IMR-90 (cell line): ENCODE results near the gene TPGS2. TPM values are rescaled to one million over a fixed set of nuclear protein-coding genes. Genes with fewer than 3 reads are reported as not detected.

Experiments used
- ATAC-seq: fragments of 200-7000 bp; cut with Tn5 transposase; 2 replicates; pipeline ENCODE4 v1.9.1; 2020; ENCODE audit warnings: low read depth, mild to moderate bottlenecking, moderate library complexity
- BruUV-seq: library from RNA; stranded (reverse); fragments of 400-500 nt; replicated peaks from 2 replicates; lab custom pipeline; 2021; lab: Mats Ljungman, UMichigan
- CTCF ChIA-PET: fragments of 300-600 bp; formaldehyde crosslinking; extraction: SDS; loops from one replicate; lab custom pipeline; 2021; ENCODE audit warnings: antibody characterized with exemption; lab: Yijun Ruan, JAX
- POLR2A ChIA-PET: fragments of 300-600 bp; sonication (Branson Sonifier 250); formaldehyde crosslinking; loops from one replicate; lab custom pipeline; 2022; ENCODE audit warnings: antibody characterized with exemption; ENCODE audit not compliant: unreplicated experiment; lab: Charles Lee
- DNase-seq: peaks from one replicate; pipeline ENCODE4 v3.0.0; 2013
- H2AFZ ChIP-seq: replicated peaks from 2 replicates; pipeline ENCODE3; 2013; ENCODE audit warnings: low read length, mild to moderate bottlenecking; ENCODE audit not compliant: poor library complexity
- H2AK5ac ChIP-seq: 2 replicates; pipeline ENCODE4 v1.6.1; 2013; ENCODE audit warnings: low read depth, low read length, inconsistent platforms
- H2AK9ac ChIP-seq: replicated peaks from 2 replicates; pipeline ENCODE3; 2013; ENCODE audit warnings: mild to moderate bottlenecking, low read depth, low read length, moderate library complexity; ENCODE audit not compliant: poor library complexity
- H2BK120ac ChIP-seq: 2 replicates; pipeline ENCODE4 v1.6.1; 2013; ENCODE audit warnings: low read depth, low read length, inconsistent platforms
- H2BK15ac ChIP-seq: 3 replicates; pipeline ENCODE4 v1.6.1; 2013; ENCODE audit warnings: low read depth, low read length, inconsistent platforms
- H2BK20ac ChIP-seq: 2 replicates; pipeline ENCODE4 v1.6.1; 2013; ENCODE audit warnings: low read depth, mild to moderate bottlenecking, inconsistent platforms, low read length, moderate library complexity
- H2BK5ac ChIP-seq: 2 replicates; pipeline ENCODE4 v1.6.1; 2013; ENCODE audit warnings: mild to moderate bottlenecking, low read depth, low read length, inconsistent platforms; ENCODE audit not compliant: poor library complexity, severe bottlenecking
- H3K14ac ChIP-seq: replicated peaks from 2 replicates; pipeline ENCODE4 v1.6.1; 2013; ENCODE audit warnings: low read depth, low read length, inconsistent platforms
- H3K18ac ChIP-seq: 2 replicates; pipeline ENCODE4 v1.6.1; 2013; ENCODE audit warnings: low read depth, low read length, control low read depth
- H3K23ac ChIP-seq: 2 replicates; pipeline ENCODE4 v1.6.1; 2013; ENCODE audit warnings: low read depth, low read length, inconsistent platforms
- H3K27ac ChIP-seq: 2 replicates; pipeline ENCODE4 v1.5.1; 2013; ENCODE audit warnings: mild to moderate bottlenecking, control low read depth, low read length; ENCODE audit not compliant: insufficient read depth
- H3K27me3 ChIP-seq: 2 replicates; pipeline ENCODE4 v1.6.1; 2013; ENCODE audit warnings: low read length; ENCODE audit not compliant: control insufficient read depth, insufficient read depth
- H3K36me3 ChIP-seq: 2 replicates; pipeline ENCODE4 v1.6.1; 2013; ENCODE audit warnings: low read length, mixed read lengths; ENCODE audit not compliant: control insufficient read depth, insufficient read depth
- H3K4ac ChIP-seq: 2 replicates; pipeline ENCODE4 v1.6.1; 2013; ENCODE audit warnings: low read depth, low read length, inconsistent platforms
- H3K4me1 ChIP-seq: 2 replicates; pipeline ENCODE4 v1.6.1; 2013; ENCODE audit warnings: low read length, mixed read lengths; ENCODE audit not compliant: control insufficient read depth, insufficient read depth
- H3K4me2 ChIP-seq: 2 replicates; pipeline ENCODE4 v1.6.1; 2013; ENCODE audit warnings: low read depth, mild to moderate bottlenecking, control low read depth, low read length, moderate library complexity
- H3K4me3 ChIP-seq: 2 replicates; pipeline ENCODE4 v1.5.1; 2013; ENCODE audit warnings: low read depth, mild to moderate bottlenecking, control low read depth, low read length, moderate library complexity; ENCODE audit not compliant: insufficient read depth
- H3K56ac ChIP-seq: 2 replicates; pipeline ENCODE4 v1.6.1; 2013; ENCODE audit warnings: low read length, inconsistent platforms; ENCODE audit not compliant: insufficient read depth; ENCODE audit errors: extremely low read depth
- H3K79me1 ChIP-seq, 2 experiments: 2 replicates each; pipeline ENCODE4 v1.6.1; 2013; ENCODE audit warnings: low read length in 2 of 2, inconsistent platforms in 1 of 2, low read depth in 1 of 2
- H3K9ac ChIP-seq: 2 replicates; pipeline ENCODE4 v1.6.1; 2013; ENCODE audit warnings: low read depth, low read length, control low read depth
- H3K9me1 ChIP-seq: 2 replicates; pipeline ENCODE4 v1.6.1; 2013; ENCODE audit warnings: low read length, inconsistent platforms; ENCODE audit not compliant: insufficient read depth
- H3K9me3 ChIP-seq: 2 replicates; pipeline ENCODE4 v1.6.1; 2013; ENCODE audit warnings: low read length; ENCODE audit not compliant: control insufficient read depth, insufficient read depth
- H4K20me1 ChIP-seq: 2 replicates; pipeline ENCODE4 v1.6.1; 2013; ENCODE audit warnings: low read length, inconsistent platforms; ENCODE audit not compliant: insufficient read depth
- H4K5ac ChIP-seq: 2 replicates; pipeline ENCODE4 v1.6.1; 2013; ENCODE audit warnings: mild to moderate bottlenecking, low read depth, low read length, control low read depth
- H4K8ac ChIP-seq, 2 experiments: 2 replicates each; pipeline ENCODE4 v1.6.1; 2013; ENCODE audit warnings: low read depth in 2 of 2, low read length in 2 of 2, control low read depth in 1 of 2, inconsistent platforms in 1 of 2
- H4K91ac ChIP-seq: 2 replicates; pipeline ENCODE4 v1.6.1; 2013; ENCODE audit warnings: low read depth, low read length, inconsistent platforms; ENCODE audit not compliant: insufficient read depth
- BHLHE40 ChIP-seq: fragments of 150-350 bp; IDR thresholded peaks from 2 replicates; pipeline ENCODE4 v1.6.1; 2016; ENCODE audit warnings: mild to moderate bottlenecking, low read depth, low read length
- CEBPB ChIP-seq: IDR thresholded peaks from 2 replicates; pipeline ENCODE4 v1.6.1; 2012; ENCODE audit warnings: low read depth, low read length, improper control_type of control experiment
- CHD1 ChIP-seq: IDR thresholded peaks from 2 replicates; pipeline ENCODE4 v1.6.1; 2012; ENCODE audit warnings: low read depth, low read length, improper control_type of control experiment
- FOS ChIP-seq: fragments of 150-350 bp; IDR thresholded peaks from 2 replicates; pipeline ENCODE4 v1.6.1; 2016; ENCODE audit warnings: low read depth, low read length
- MAFK ChIP-seq: IDR thresholded peaks from 2 replicates; pipeline ENCODE4 v1.6.1; 2012; ENCODE audit warnings: low read depth, low read length, improper control_type of control experiment
- MAZ ChIP-seq: IDR thresholded peaks from 2 replicates; pipeline ENCODE4 v1.6.1; 2012; ENCODE audit warnings: low read depth, mild to moderate bottlenecking, low read length, improper control_type of control experiment, moderate library complexity, borderline replicate concordance
- MXI1 ChIP-seq: IDR thresholded peaks from 2 replicates; pipeline ENCODE4 v1.6.1; 2012; ENCODE audit warnings: low read depth, mild to moderate bottlenecking, low read length, moderate library complexity, borderline replicate concordance
- NFE2L2 ChIP-seq: fragments of 150-350 bp; IDR thresholded peaks from 2 replicates; pipeline ENCODE4 v1.6.1; 2016; ENCODE audit warnings: low read depth, mild to moderate bottlenecking, low read length
- POLR2A ChIP-seq: IDR thresholded peaks from 2 replicates; pipeline ENCODE4 v1.6.1; 2012; ENCODE audit warnings: mild to moderate bottlenecking, low read depth, low read length
- RAD21 ChIP-seq: IDR thresholded peaks from 2 replicates; pipeline ENCODE4 v1.6.1; 2012; ENCODE audit warnings: low read length, improper control_type of control experiment
- RCOR1 ChIP-seq: IDR thresholded peaks from 2 replicates; pipeline ENCODE4 v1.6.1; 2012; ENCODE audit warnings: mild to moderate bottlenecking, low read length, improper control_type of control experiment; ENCODE audit not compliant: insufficient replicate concordance
- RFX5 ChIP-seq: IDR thresholded peaks from 2 replicates; pipeline ENCODE4 v1.8.0; 2012; ENCODE audit warnings: low read depth, mild to moderate bottlenecking, low read length, moderate library complexity
- SMC3 ChIP-seq: fragments of 150-350 bp; IDR thresholded peaks from 2 replicates; pipeline ENCODE4 v1.6.1; 2016; ENCODE audit warnings: low read depth, mild to moderate bottlenecking, antibody characterized with exemption, low read length, moderate library complexity
- WGBS, 2 experiments: methylation state at CpG; one replicate each; pipeline versions ENCODE4 v1.1.5 to v1.1.7; 2013; ENCODE audit warnings: missing lambda C conversion rate in 2 of 2; ENCODE audit not compliant: insufficient read length in 1 of 2; ENCODE audit errors: extremely low coverage in 2 of 2; 5-methylcytosine and 5-hydroxymethylcytosine counted together
- dilution Hi-C: fragments of 300-500 bp; cut with HindIII; formaldehyde crosslinking; loops from one replicate; pipeline ENCODE4 v1.14.3; 2018; ENCODE audit warnings: low sequenced_read_pairs; ENCODE audit not compliant: unreplicated experiment
- in situ Hi-C: fragments of 300-500 bp; cut with MboI; formaldehyde crosslinking; loops from 3 replicates; pipeline ENCODE4 v1.14.3; 2019; ENCODE audit warnings: low sequenced_read_pairs, inconsistent platforms, mixed read lengths
- intact Hi-C: fragments of 100-400 bp; cut with micrococcal nuclease; formaldehyde crosslinking; loops from 2 replicates; pipeline ENCODE4 v1.10.0; 2022
- polyA plus RNA-seq, 3 experiments: library from polyadenylated mRNA; depleted of rRNA; stranded (reverse); fragments of >200 nt; gene quantifications; 2 replicates each; pipeline ENCODE4 v1.2.3, GENCODE V29; 2012; ENCODE audit warnings: low replicate concordance in 1 of 3
- total RNA-seq: library from RNA; depleted of rRNA; stranded (reverse); fragments of >200 nt; gene quantifications from 2 replicates; pipeline ENCODE4 v1.2.3, GENCODE V29; 2012
- TF ChIP-seq, protein P1 (sequence below): fragments of 150-350 bp; IDR thresholded peaks from 2 replicates; pipeline ENCODE4 v1.6.1; 2017; ENCODE audit warnings: mild to moderate bottlenecking, antibody characterized with exemption, low read length, low read depth
- TF ChIP-seq, protein P2 (sequence below): fragments of 150-350 bp; IDR thresholded peaks from 2 replicates; pipeline ENCODE4 v1.6.1; 2016; ENCODE audit warnings: low read depth, mild to moderate bottlenecking, low read length, moderate library complexity, borderline replicate concordance
- TF ChIP-seq, protein P3 (sequence below): conservative IDR thresholded peaks from 2 replicates; pipeline ENCODE4 v1.5.1; 2012; ENCODE audit warnings: mild to moderate bottlenecking, low read depth, low read length, improper control_type of control experiment

The TPGS2 gene
- total and polyA plus RNA-seq, 2 of the 4 experiments (the other 2 are of a cell fraction) = 201 to 294 TPM

DNA sequence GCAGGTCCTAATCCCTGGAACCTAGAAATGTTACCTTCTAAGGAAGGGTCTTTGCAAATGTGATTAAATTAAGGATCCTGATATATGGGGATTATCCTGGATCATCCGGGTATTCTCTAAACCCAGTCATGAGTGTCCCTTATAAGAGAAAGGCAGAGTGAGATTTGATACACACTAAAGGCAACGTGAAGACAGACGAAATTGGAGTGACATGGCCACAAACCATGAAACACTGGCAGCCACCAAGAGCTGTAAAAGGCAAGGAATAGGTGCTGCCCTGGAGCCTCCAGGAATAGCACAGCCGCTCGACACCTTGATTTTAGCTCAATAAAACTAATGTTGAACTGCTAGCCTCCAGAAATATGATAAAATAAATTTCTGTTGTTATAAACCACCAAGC is 45.0 kb downstream of the TPGS2 start:
- H3K4me3 ChIP-seq = no peak overlapping the region
- no peak overlapping the region for H3K4me2 ChIP-seq
- no peak overlapping the region for H3K4ac ChIP-seq
- no peak overlapping the region for H2BK120ac ChIP-seq
- H3K36me3 ChIP-seq = peaks cover 2% of the 10 kb centered on the region; the same call in 1 of the 2 replicates
- no peak for DNase-seq
- peaks cover 14% of the 10 kb centered on the region for H3K9me1 ChIP-seq
- peaks cover 3% of the 10 kb centered on the region; the same call in 1 of the 2 replicates for H4K20me1 ChIP-seq
- no peak overlapping the region for H4K91ac ChIP-seq
- TF ChIP-seq, protein P1, sequence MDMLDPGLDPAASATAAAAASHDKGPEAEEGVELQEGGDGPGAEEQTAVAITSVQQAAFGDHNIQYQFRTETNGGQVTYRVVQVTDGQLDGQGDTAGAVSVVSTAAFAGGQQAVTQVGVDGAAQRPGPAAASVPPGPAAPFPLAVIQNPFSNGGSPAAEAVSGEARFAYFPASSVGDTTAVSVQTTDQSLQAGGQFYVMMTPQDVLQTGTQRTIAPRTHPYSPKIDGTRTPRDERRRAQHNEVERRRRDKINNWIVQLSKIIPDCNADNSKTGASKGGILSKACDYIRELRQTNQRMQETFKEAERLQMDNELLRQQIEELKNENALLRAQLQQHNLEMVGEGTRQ = no peak
- TF ChIP-seq CHD1 (no peak), RAD21 (no peak), MAZ (no peak), MXI1 (no peak), RFX5 (no peak), BHLHE40 (no peak), POLR2A (no peak), SMC3 (no peak), MAFK (no peak), CEBPB (no peak), NFE2L2 (no peak), RCOR1 (no peak), FOS (no peak)
- TF ChIP-seq, protein P2, sequence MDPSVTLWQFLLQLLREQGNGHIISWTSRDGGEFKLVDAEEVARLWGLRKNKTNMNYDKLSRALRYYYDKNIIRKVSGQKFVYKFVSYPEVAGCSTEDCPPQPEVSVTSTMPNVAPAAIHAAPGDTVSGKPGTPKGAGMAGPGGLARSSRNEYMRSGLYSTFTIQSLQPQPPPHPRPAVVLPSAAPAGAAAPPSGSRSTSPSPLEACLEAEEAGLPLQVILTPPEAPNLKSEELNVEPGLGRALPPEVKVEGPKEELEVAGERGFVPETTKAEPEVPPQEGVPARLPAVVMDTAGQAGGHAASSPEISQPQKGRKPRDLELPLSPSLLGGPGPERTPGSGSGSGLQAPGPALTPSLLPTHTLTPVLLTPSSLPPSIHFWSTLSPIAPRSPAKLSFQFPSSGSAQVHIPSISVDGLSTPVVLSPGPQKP = no peak
- TF ChIP-seq, protein P3, sequence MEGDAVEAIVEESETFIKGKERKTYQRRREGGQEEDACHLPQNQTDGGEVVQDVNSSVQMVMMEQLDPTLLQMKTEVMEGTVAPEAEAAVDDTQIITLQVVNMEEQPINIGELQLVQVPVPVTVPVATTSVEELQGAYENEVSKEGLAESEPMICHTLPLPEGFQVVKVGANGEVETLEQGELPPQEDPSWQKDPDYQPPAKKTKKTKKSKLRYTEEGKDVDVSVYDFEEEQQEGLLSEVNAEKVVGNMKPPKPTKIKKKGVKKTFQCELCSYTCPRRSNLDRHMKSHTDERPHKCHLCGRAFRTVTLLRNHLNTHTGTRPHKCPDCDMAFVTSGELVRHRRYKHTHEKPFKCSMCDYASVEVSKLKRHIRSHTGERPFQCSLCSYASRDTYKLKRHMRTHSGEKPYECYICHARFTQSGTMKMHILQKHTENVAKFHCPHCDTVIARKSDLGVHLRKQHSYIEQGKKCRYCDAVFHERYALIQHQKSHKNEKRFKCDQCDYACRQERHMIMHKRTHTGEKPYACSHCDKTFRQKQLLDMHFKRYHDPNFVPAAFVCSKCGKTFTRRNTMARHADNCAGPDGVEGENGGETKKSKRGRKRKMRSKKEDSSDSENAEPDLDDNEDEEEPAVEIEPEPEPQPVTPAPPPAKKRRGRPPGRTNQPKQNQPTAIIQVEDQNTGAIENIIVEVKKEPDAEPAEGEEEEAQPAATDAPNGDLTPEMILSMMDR = no peak
- H3K27me3 ChIP-seq = no peaks in the 10 kb centered on the region
- no peak overlapping the region for H2BK20ac ChIP-seq
- H3K18ac ChIP-seq = no peak overlapping the region
- intact Hi-C loops (no loop called here), dilution Hi-C loops (no loop called here), in situ Hi-C loops (no loop called here)
- H2BK15ac ChIP-seq = no peak overlapping the region
- ChIA-PET POLR2A (no interaction called here), CTCF (no interaction called here)
- H2AFZ ChIP-seq = no peak overlapping the region
- H3K4me1 ChIP-seq = peaks cover 10% of the 10 kb centered on the region
- no peaks in the 10 kb centered on the region for H3K9me3 ChIP-seq
- no peak overlapping the region for H2AK5ac ChIP-seq
- no peak overlapping the region for H3K14ac ChIP-seq
- H2AK9ac ChIP-seq = no peak overlapping the region
- no peak overlapping the region for H3K23ac ChIP-seq
- no peak overlapping the region for H4K5ac ChIP-seq
- ATAC-seq = no peak
- no peak overlapping the region for H4K8ac ChIP-seq
- 100% methylated on average over 2 of the region's 5 CpGs; no CpG with 5 or more reads in 1 of the 2 experiments for WGBS, 2 experiments
- no peak overlapping the region for H3K9ac ChIP-seq
- H3K56ac ChIP-seq = no peak overlapping the region
- H2BK5ac ChIP-seq = no peak overlapping the region
- BruUV-seq = no TSS peak
- no peak overlapping the region for H3K27ac ChIP-seq
- no peaks in the 10 kb centered on the region for H3K79me1 ChIP-seq
